Measurements from ENCODE around the gene NUCB2. TPM values are rescaled to one million over a fixed set of nuclear protein-coding genes. Genes with fewer than 3 reads are reported as not detected.

NUCB2 gene
- total RNA-seq, 1 experiment from 2014 or later: 39.6 TPM

GRCh38 chr11:17258670-17259069 lies 17.9 kb upstream of the NUCB2 start:
- CTCF ChIA-PET: no interaction called here
- intact Hi-C loops (cut with micrococcal nuclease; ENCODE audit: unreplicated experiment): no loop called here

GRCh38 chr11:17259519-17259918 lies 17.0 kb upstream of the NUCB2 start:
- H3K27ac ChIP-seq (ENCODE audit: low read depth, low read length, poor library complexity, severe bottlenecking): no peak overlapping the region
- POLR2A ChIA-PET (ENCODE audit: low non-redundant PET): no interaction called here
- intact Hi-C loops (cut with micrococcal nuclease; ENCODE audit: unreplicated experiment): no loop called here
- H3K9me3 ChIP-seq (ENCODE audit: low read depth, low read length, poor library complexity, severe bottlenecking): no peaks in the 10 kb centered on the region
- no peaks in the 10 kb centered on the region for H3K27me3 ChIP-seq (replicated peaks; ENCODE audit: insufficient read depth, low read depth, low read length, poor library complexity)
- CTCF ChIA-PET: no interaction called here
- H3K4me3 ChIP-seq (ENCODE audit: low read depth, low read length, poor library complexity, severe bottlenecking): no peak overlapping the region
- BruUV-seq (replicated peaks): no TSS peak
- no peaks in the 10 kb centered on the region for H3K36me3 ChIP-seq (ENCODE audit: insufficient read depth, low read length, poor library complexity, severe bottlenecking)
- TF ChIP-seq CTCF (conservative IDR thresholded peaks at IDR 0.05; ENCODE audit: low read depth, low read length) (no peak), EZH2 (IDR thresholded peaks at IDR 0.05; ENCODE audit: borderline replicate concordance, low read depth, low read length, poor library complexity, severe bottlenecking) (no peak)
- DNase-seq (ENCODE audit: low spot score): no peak
- H3K4me1 ChIP-seq (ENCODE audit: insufficient read depth, low read length, poor library complexity, severe bottlenecking): no peaks in the 10 kb centered on the region

More at GRCh38 chr11:17258670-17259069, 17.9 kb upstream of the NUCB2 start:
- DNase-seq (ENCODE audit: low spot score): no peak
- H3K27ac ChIP-seq (ENCODE audit: low read depth, low read length, poor library complexity, severe bottlenecking): no peak overlapping the region
- H3K4me3 ChIP-seq (ENCODE audit: low read depth, low read length, poor library complexity, severe bottlenecking): no peak overlapping the region
- no peaks in the 10 kb centered on the region for H3K36me3 ChIP-seq (ENCODE audit: insufficient read depth, low read length, poor library complexity, severe bottlenecking)
- no peaks in the 10 kb centered on the region for H3K27me3 ChIP-seq (replicated peaks; ENCODE audit: insufficient read depth, low read depth, low read length, poor library complexity)
- BruUV-seq (replicated peaks): no TSS peak
- no peaks in the 10 kb centered on the region for H3K9me3 ChIP-seq (ENCODE audit: low read depth, low read length, poor library complexity, severe bottlenecking)
- TF ChIP-seq CTCF (conservative IDR thresholded peaks at IDR 0.05; ENCODE audit: low read depth, low read length): no peak
- no peak for TF ChIP-seq EZH2 (IDR thresholded peaks at IDR 0.05; ENCODE audit: borderline replicate concordance, low read depth, low read length, poor library complexity, severe bottlenecking)
- no peaks in the 10 kb centered on the region for H3K4me1 ChIP-seq (ENCODE audit: insufficient read depth, low read length, poor library complexity, severe bottlenecking)
- POLR2A ChIA-PET (ENCODE audit: low non-redundant PET): no interaction called here

GRCh38 chr11:17260020-17260419 lies 16.5 kb upstream of the NUCB2 start:
- no peak overlapping the region for H3K27ac ChIP-seq (ENCODE audit: low read depth, low read length, poor library complexity, severe bottlenecking)
- POLR2A ChIA-PET (ENCODE audit: low non-redundant PET): no interaction called here
- no peaks in the 10 kb centered on the region for H3K27me3 ChIP-seq (replicated peaks; ENCODE audit: insufficient read depth, low read depth, low read length, poor library complexity)
- CTCF ChIA-PET: no interaction called here
- no peak overlapping the region for H3K4me3 ChIP-seq (ENCODE audit: low read depth, low read length, poor library complexity, severe bottlenecking)
- no peaks in the 10 kb centered on the region for H3K36me3 ChIP-seq (ENCODE audit: insufficient read depth, low read length, poor library complexity, severe bottlenecking)
- no peaks in the 10 kb centered on the region for H3K9me3 ChIP-seq (ENCODE audit: low read depth, low read length, poor library complexity, severe bottlenecking)
- H3K4me1 ChIP-seq (ENCODE audit: insufficient read depth, low read length, poor library complexity, severe bottlenecking): no peaks in the 10 kb centered on the region
- DNase-seq (ENCODE audit: low spot score): no peak
- TF ChIP-seq CTCF (conservative IDR thresholded peaks at IDR 0.05; ENCODE audit: low read depth, low read length): no peak
- TF ChIP-seq EZH2 (IDR thresholded peaks at IDR 0.05; ENCODE audit: borderline replicate concordance, low read depth, low read length, poor library complexity, severe bottlenecking): no peak
- BruUV-seq (replicated peaks): no TSS peak
- intact Hi-C loops (cut with micrococcal nuclease; ENCODE audit: unreplicated experiment): no loop called here
